T-helper 1 cell (primary cell): ENCODE results near the gene FAM184B.

Source experiments
- DNase-seq, 5 donors: peaks; one replicate each; pipeline ENCODE4 v3.0.0-alpha.2; 2012 to 2020
- total RNA-seq, 4 donors: gene quantifications; one replicate each; lab custom pipeline; 2026; lab: John Stamatoyannopoulos, UW

The FAM184B gene
- 0 reads per million in 4 donors for total RNA-seq

DNA sequence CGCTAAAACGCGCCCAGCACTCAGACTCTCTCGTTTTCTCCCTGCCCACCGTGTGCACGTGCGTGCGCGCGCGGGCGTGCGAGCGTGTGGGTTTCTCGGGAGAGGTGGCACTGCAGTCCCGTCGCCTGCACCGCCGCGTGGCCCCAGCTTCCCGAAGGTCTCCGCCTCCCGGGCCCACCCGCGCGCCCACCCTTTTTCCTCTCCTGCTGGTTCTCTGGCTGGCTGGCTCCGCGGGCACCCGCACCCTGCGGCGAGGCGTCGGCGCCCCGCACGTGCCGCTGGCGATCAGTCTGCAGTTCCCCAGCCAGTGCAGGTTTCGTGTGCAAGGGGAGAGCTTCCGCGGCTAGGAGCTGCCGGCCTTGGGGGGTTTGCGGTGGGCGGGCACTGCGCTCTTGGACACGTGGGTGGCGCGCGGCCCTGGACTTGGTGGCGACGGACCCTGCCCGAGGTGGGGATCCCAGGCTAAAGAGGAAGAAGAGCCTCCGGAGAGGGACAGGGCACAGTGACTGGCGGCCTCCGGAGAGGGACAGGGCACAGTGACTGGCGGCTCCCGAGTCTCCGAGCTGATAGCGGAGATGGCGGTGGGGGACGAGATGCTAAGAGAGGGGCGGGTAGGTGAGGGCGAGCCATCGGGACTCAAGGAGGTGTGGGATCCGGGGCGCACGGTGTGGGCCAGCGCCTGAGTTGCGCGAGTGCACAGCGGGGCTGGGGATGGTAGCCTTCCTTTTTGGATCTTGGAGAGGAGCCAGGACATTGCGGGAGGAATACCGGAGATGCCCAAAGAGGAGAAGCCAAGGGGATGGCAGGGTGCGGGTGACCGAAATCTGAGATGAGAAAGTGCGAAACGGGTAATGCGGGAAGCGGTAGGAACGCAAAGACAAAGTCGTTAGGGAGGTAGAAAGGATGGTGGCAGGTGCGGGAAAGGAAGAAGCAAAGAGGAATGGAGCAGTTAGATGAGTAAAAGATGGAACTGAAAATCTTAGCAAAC lies at the start of gene FAM184B:
TSS of gene FAM184B (minus strand) at position 322 of the 988 bp plus-strand sequence. CDS start 322 bp downstream, outside the sequence.
- no peak for DNase-seq

DNA sequence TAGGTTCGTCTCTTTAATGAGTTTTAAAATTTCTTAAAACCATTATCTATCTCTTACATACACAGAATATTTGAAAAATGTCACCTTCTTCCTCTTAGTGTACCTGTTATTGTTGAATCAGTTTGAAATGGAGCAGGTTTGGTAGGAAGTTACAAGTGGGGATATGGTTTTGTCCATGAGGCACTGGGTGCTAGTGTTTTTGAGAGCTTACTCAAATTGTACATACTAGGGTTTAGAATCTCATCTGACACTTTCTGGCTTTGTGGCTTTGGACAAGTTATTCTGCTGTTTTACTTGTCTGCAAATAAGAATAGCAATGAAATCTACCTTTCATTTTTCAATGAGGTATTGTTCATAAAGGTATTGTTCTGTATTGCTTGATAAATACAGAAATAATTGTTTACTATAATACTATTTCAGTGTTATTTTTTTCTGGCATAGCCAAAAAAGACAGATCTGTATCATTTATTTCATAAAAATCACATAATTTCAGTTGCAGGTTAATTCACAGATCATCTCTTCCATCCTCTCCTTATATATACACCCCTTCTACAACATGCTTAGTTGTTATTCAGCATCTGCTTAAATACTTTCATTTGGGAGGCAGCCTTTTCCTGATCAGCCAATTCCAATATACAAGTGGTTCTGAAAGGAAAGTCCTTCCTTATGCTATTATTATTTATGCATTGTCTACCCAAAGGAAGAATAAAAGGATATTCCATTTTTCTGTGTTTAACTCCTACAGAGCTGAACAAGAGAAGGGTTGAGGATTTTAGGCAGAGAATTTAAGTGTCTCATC lies 42.6 kb upstream of the FAM184B start:
- no peak for DNase-seq

DNA sequence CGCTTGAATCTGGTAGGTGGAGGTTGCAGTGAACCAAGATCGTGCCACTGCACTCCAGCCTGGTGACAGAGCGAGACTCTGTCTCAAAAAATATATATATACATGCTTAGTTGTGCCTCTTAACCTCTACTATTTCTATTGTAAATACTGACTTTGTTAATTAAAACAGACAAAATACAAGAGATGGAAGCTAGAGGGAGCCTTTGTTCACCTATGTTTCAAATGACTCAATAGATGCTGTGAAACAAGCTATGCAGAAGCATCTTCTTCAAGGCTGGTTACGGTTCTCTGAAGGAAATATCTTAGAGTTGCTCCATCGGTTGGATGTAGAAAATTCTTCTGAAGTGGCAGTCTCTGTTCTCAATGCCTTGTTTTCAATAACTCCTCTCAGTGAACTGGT lies 35.6 kb upstream of the FAM184B start:
- peak in 1 of 5 donors; percentile 42 for DNase-seq

DNA sequence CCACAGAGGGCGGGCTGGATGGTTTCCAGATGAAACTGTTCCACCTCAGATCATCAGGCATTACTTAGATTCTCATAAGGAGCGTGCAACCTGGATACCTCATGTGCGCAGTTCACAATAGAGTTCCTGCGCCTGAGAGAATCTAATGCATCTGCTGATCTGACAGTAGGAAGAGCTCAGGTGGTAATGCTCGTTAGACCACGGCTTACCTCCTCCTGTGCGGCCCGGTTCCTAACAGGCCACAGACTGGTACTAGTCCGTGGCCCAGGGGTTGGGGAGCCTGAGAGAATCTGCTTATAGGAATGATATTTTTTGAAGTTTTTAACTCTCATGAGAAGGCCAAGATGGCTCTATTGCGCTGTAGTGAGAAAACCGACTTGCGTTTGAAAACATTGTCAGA lies 34.7 kb upstream of the FAM184B start:
- no peak for DNase-seq

DNA sequence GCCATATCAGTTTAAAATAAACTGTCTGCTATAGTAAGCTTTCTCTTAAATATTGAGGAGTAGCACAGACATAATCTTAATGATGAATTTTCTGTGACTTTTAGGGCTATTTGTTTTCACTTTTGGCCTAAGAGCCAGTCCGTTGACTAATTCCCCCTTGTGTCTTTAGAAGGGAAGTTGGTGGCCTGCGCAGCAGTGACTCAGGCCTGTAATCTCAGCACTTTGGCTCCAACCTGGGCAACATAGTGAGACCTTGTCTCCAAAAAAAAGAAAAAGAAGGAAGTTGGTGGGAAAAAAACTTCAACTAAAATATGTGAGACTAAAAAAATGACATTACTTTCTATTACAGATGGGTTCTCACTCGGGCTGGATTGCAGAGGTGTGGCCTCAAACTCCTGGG lies 32.7 kb upstream of the FAM184B start:
- no peak for DNase-seq

DNA sequence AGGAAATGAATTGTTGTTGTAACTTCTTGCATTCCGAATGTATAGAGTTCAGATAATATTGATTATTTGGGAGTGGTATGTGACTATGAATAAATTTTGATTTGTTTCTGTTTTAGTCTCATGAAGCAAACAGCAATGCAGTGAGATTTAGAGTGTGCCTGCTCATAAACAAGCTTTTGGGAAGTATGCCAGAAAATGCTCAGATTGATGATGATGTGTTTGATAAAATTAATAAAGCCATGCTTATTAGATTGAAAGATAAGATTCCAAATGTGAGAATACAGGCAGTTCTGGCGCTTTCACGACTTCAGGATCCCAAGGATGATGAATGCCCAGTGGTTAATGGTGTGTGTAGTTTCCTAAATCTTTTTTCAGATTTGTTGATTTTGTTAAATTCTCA lies 31.4 kb upstream of the FAM184B start:
- no peak for DNase-seq

DNA sequence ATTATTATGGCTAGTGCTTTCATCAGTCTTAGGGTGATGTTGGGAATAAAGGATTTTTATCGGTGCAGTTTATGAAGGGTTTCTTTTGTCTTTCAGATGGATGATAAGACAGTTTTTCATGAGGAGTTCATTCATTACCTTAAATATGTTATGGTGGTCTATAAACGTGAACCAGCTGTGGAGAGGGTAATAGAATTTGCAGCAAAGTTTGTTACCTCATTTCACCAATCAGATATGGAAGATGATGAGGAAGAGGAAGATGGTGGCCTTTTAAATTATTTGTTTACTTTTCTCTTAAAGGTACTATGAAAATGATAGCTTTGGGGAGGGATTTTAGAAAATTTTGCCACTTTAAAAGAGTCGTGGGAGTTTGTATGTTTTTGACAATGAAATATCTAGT lies 30.7 kb upstream of the FAM184B start:
- no peak for DNase-seq

DNA sequence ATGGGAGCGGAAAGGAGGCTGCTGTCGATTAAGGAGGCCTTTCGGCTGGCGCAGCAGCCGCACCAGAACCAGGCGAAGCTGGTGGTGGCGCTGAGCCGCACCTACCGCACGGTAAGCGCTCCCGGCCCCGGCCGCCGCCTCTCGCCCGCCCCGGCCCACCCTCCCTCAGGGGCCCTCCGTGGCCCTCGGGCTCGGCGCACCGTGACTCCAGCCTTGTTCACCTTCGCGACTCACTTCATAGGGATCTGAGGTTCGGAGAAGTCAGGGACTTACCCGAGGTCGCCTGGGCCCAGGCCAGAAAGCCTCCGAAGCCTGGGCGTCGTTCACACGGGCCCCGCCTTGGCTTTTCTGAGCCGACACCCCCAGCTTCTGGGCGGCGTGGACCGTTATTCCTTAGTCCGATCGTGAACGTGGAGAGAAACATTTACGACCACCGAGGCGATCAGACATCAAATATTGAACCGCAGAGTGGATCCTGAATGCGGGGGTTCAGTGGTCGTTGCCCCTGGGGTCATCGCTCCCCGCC lies 29.7 kb upstream of the FAM184B start:
- DNase-seq = peak in 2 of 5 donors; percentile 6 to 14

DNA sequence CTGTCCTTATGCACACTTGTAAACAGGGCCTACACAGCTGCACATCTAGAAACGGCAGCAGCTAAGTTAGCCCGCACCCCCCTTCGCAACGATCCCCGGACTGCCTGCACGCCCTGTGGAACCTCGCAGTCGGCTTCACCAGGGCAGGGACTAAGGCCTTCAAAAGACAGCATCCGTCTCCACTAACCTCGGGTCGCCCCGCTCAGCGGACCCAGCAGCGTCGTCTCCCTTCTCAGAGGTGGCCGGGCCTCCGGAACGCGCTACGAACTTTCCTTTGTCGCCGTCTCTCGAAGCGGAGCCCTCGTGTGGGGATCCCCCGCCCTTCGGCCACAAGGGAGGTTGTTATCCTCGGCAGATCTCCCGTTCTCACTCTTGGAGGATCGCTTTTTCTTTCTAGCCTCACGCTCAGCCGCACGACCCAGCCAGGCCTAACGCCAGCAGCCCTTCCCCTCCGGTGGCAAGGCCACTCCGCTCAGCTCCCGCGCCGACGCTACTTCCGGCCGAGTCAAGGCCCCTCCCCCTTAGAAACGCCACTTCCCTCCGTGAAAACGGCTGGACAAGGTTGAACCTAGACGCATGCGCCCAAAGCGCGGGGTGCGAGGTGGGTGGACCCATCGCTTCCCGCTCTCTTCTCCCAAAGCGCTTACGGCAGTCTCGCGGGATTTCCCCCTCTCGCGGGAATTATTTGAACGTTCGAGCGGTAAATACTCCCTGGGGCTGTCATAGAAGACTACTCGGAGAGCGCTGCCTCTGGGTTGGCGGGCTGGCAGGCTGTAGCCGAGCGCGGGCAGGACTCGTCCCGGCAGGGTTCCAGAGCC lies 29.0 kb upstream of the FAM184B start, which contains the start of the genes DCAF16 and NCAPG:
TSS of gene DCAF16 (minus strand) at position 498 of the 818 bp plus-strand sequence. CDS start 6,616 bp downstream, outside the sequence.
TSS of gene NCAPG (plus strand) at position 720 of the 818 bp plus-strand sequence. CDS start 99 bp downstream, outside the sequence.
- peak; percentile 98 to 99 (median 98) for DNase-seq

DNA sequence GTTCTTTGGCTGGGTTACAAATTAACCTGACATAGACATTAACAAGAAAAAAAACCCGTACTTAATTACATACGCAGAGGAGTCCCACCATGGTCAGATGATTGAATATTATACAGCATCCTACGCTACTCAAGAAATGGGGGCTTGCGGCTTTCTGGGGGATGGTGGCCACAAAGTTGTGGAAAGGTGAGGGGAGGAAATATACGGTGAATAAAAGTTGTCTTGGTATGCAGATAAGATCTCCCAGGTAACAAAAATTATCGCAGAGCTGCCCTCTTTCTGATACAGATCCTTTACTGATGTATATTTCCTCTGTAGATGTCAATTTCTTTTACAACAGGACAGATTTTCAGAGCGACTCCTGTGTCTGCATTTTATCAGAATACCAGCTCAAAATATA lies 28.2 kb upstream of the FAM184B start:
- DNase-seq = no peak

DNA sequence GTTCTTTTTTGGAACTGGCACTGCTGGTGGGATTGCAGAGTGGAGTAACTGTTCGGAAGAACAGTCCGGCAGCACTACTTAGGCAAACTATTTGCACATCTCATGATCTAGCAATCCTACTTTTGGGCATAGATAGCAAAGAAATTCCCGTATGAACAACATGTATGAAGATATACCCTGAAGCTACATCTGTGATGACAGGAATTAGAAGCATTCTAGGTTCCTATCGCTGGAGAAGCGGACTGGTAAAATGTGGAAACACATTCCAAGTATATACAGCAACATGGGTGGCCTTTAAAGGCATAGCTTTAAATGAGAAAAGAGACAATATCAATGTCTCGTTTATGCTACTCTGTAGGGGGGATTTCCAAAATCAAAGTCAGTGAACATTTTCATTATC lies 26.0 kb upstream of the FAM184B start:
- DNase-seq = no peak

DNA sequence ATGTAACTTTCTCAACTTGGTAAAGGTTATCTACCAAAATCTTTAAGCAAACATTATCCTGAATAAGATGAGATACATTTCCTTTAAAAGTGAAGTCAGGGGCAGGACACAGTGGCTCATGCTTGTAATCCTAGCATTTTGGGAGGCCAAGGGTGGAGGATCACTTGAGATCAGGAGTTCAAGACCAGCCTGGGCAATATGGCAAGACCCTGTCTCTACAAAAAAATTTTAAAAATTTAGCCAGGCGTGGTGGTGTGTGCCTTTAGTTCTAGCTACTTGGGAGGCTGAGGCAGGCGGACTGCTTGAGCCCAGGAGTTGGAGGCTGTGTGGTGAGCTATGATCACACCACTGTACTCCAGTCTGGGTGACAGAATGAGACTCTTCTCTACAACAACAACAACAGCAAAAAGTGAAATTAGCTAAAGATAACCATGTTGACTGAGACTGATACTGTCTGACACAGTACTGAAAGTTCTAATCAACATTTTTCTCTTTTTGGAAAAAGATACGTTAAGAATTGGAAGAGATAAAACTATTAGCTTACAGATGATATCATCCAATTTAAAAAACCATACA lies 24.2 kb upstream of the FAM184B start:
- no peak for DNase-seq

DNA sequence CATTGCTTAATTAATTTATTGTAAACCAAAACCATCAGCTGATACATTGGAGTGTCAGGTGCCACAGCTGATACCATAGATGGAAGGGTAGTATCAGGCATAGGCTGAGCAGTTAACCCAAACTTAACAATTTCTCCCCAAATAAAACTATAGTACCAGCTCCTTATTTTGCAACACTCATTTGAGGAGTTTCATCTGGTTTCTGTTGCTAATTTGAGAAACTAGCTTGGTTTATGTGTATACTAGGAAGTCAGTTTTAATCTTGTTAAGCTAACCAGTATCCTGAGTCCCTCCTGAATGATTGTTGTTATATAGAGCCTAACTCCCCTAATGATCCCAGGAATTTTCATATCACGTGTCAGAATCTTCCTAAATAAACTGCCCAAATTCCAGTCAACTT lies 16.4 kb upstream of the FAM184B start:
- DNase-seq = no peak

DNA sequence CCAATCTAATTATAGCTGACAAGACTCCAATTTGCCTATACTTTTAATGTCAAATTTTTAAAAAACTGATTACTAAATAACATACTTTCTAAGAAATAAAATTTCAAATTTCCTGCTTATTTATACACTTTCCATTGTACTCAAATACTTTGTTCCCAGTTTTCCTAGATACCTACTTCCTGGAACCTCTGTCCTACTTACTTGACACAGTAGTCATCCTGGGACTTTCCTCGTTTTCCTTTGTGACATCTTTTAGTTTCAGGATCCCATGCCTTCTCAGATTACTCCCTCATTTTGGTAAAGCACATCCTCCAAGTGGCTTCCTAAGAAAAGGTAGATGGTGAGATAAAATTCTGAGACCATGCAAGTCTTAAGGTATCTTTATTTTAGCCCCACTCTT lies 13.3 kb upstream of the FAM184B start:
- no peak for DNase-seq

DNA sequence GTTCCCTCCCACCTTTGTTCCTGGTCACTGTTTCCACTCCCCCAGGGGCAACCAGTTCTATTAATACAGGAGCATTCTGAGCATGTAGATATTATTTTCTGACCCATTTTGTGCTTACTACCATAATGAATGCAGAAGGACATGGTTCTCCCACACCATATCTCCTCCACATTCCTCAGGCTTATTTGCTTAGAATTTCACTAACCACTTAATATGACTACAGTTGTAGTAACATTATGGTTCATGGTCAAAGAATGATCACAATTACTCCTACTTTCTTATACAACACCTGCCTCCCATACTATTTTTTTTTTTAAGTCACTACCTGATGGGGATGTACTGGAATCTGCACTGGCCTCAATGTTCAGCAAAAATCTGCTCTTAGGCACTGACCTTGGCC lies 7.5 kb upstream of the FAM184B start:
- no peak for DNase-seq

DNA sequence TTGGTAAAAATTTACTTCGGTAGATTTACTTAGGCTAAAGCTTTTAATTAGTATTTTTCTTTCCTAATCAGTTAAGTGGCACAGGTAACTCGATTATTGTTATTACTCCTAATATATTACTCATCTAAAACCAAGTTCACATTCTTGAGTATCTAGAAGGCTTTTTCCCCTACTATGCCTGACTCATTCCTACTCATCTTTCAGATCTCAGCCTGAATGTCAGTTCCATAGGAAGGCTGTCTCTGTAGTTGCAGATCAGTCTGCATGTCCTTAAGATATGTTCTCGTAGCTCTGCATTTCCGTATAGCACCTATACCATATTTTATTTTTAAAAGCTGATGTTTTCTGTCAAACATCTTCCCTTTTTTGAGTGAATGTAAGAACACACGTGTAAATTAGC lies 5.9 kb upstream of the FAM184B start:
- no peak for DNase-seq

DNA sequence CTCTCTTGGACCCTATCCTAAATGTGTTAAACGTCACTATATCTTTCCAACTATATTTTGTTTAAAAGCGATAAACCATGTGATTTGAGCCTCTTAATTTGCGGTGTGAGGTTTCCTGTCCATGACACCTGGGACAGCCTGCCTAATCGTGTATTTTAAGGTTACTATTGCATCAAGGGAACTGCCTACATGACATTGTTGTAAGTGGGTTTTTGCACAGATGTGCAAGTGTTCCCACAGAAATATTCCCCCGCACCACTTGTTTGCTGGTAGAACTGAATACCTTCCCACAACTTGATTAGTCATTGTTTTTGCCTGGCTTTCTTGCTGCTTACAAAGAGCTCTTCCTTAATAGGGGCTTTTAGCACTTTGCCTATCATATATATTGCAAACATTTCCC lies 5.1 kb upstream of the FAM184B start:
- no peak for DNase-seq

DNA sequence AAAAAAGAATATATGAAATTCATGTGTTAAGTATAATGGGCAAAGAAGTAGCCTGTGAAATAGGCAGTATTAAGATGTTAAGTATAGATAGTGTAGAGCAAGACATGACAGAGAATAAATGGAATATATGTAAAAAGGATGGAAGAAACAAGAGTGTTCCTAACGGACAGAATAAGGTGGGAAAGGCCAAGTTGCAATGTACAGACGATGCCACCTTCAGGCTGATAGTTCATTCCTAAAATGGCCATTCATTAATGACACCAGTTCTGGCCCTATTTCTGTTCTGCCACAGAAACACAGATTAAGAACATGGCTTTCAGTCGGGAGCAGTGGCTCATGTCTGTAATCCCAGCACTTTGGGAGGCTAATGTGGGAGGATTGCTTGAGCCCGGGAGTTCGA lies 4.4 kb upstream of the FAM184B start:
- no peak for DNase-seq

DNA sequence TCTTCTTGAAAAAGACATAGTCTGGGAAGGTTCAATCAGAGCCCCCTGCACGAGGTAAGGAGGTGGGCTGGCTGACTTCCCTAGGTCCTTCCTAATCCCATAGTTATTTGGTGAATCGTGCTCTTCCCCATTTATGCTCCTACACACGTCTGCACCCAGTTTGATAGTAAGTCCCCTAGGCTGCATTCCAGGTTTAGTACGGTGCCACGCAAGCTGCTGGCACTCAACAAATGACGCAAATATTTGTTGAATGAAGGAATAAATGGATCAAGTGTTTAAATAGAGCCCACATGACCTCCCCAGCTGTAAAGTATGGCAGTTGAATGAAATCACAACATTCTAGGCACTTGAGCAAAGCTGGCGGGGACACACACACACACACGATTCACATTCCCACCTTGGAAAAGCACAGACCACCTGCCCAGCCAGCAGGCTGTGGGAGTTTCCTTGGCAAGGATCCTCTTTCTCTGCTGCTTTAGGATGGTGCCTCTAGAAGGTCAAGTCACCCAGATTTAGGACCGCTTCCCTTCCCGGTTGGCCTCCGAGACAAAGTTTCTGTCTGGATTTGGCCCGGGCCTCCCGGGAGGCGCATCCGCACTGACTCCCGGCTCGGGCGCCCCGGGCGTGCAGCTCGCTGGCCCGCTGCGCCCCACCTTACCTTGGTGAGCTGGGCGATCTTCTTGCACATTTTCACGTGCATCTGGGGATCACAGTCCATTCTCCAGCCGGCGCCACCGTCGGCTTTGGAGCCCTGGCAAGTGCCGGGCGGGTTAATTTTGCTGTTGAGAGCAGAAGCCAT lies 721 bp downstream of the FAM184B start:
- no peak for DNase-seq

DNA sequence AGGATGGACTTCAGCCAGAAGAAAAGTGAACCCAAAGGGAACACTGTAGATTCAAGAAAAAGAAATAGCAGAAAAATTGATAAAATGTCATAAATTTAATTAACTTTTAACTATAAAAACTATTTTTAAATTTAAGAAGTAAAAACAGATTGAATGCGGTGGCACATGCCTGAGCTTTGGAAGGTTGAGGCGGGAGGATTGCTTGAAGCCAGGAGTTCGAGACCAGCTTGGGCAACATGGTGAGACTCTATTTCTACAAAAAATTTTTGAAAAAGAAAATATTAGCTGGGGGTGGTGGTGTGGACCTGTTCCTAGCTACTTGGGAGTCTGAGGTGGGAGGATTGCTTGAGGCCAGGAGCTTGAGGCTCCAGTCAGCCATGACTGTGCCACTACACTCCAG lies 3.0 kb downstream of the FAM184B start:
- no peak for DNase-seq

DNA sequence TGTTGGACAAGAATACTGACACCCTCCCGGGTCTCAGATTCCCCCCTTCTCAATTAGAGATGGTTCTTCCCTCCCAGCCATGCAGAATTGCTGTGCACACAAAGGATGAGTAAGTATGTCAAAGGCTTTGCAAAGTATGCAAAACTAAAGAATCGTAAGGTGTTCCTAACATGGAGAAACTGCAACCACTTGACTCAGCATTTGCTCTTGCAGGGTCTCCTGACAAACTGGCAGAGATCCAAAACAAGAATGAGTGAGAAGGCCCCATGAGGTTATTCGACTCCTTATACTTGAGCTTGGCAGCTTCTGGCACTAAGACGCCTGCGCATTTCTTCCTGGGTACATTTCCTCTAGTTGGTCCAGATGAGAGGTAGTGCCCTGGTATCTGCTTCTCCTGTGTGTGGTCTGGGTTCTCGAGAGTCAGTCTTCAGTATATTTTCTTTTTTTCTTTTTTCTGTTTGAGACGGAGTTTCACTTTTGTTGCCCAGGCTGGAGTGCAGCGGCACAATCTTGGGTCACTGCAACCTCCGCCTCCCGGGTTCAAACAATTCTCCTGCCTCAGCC lies 8.2 kb downstream of the FAM184B start:
- no peak for DNase-seq
